Measurements from ENCODE around the gene PTPRN2.

DNA sequence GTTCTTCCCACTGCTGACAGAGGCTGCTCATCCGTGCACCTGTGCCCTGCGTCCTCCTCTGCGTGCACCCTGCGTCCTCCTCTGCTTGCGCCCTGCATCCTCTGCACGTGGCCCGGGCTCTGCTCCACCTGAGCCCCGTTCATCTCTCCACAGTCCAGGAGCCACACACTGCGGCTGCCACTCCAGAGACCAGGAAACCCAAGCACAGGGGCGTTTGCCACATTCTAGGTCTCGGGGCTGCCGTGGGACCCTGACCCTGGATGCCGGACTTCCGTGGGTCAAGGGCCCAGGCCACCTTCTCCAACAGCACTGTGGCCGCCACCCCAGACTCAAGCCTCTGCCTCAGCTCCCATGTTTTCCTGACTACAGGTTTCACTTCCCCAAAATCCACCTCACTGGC is 460.4 kb downstream of the PTPRN2 start:
- TF ChIP-seq, protein P1, sequence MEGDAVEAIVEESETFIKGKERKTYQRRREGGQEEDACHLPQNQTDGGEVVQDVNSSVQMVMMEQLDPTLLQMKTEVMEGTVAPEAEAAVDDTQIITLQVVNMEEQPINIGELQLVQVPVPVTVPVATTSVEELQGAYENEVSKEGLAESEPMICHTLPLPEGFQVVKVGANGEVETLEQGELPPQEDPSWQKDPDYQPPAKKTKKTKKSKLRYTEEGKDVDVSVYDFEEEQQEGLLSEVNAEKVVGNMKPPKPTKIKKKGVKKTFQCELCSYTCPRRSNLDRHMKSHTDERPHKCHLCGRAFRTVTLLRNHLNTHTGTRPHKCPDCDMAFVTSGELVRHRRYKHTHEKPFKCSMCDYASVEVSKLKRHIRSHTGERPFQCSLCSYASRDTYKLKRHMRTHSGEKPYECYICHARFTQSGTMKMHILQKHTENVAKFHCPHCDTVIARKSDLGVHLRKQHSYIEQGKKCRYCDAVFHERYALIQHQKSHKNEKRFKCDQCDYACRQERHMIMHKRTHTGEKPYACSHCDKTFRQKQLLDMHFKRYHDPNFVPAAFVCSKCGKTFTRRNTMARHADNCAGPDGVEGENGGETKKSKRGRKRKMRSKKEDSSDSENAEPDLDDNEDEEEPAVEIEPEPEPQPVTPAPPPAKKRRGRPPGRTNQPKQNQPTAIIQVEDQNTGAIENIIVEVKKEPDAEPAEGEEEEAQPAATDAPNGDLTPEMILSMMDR (conservative IDR thresholded peaks at IDR 0.05) = no peak
- TF ChIP-seq EZH2 (IDR thresholded peaks at IDR 0.05; ENCODE audit: low read depth) = no peak

Measured in PC-9 (cell line).